HG02763 (cell line): ENCODE results near the gene CPB2.

ENCODE experiments used
- ATAC-seq: cut with Tn5 transposase; IDR thresholded peaks from one replicate; pipeline ENCODE4 v1.9.1; 2021; ENCODE audit warnings: mild to moderate bottlenecking, moderate library complexity; ENCODE audit not compliant: unreplicated experiment

Gene CPB2

DNA sequence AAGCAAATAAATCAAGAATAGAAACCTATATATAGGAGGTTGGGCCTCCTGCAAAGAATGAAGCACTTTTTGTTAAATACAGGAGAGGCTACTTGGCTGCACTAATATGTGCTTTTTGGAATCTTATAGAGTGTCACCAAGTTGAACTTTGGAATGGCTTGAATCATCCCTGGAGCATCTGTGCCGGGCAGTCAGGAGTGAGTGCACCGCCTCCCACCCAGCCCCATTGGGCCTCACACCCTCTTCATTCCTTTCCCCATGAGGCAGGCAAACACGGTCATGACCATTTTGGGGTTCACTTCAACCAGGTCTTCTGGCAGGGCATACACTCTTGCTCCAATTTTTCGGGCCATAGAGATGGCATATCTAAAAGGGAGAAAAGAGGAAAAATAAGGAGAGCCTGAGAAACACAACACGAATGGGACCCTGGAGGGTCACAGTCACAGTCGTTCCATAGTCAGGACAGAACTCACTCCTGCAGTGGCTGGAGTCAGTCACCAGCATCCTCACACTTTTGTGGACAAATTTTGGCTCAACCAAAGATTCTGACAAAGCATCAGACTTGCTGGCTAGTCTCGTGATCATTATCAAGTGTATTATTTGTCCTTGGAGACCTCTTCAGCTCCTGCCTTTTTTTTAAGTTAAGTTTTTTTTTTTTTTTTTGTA, 22.7 kb upstream of the CPB2 start:
- ATAC-seq, result no peak

DNA sequence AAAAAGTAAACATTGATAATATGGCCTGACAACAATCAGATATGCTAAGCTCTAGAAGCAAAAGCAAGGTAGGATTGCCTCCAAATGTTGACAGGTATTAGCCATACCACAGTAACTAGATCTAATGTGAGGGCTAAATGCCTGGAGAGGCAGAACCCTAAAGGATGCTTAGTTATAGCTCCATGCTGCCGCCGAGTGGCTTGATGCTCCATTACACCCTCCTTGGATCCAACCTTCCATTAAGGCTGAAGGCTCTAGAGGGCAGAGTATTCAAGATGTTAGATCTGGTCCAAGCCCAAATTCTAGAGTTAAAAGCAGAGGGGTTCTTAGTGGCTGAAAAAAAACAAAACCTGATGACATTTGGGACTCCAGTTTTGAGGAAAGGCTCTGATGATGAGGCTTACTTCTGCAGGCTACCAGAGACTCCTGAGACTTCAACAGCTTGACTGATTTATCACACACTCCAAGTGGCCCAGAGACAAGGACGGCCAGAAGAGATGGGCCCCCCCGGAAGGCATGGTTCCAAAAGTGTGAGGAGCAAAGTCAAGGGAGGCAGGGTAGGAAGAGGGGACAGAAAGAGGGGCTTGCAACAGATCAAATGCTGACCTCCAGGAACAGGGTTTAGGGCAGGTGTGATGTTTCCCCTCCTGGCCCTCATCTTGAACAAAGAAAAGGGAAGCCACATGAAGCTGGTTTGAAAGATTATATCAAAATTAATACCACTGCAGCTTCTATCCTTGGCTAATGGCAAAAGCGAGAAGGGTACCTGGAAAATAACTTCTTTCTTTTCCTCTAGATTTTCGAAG, 21.9 kb upstream of the CPB2 start:
- ATAC-seq, result peak; percentile 66

DNA sequence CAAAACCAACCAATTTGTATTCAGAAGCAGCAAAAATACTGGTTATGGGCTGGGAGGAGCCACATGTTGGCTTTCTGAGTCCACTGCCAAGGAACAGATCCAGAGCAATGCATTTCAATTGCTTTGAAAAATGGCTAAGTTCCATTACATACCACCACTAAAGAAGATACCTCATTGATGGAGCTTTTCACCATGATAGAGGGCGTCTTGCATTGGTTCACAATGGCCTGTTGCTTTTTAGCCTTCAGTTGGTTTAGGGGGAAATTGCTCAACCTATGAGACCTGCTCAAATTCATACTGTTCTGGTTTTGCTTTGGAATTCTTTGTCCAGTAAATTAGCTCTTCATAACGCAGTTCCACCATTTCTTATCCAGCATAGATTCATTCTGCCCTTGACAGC, 21.2 kb upstream of the CPB2 start:
- ATAC-seq, result no peak

DNA sequence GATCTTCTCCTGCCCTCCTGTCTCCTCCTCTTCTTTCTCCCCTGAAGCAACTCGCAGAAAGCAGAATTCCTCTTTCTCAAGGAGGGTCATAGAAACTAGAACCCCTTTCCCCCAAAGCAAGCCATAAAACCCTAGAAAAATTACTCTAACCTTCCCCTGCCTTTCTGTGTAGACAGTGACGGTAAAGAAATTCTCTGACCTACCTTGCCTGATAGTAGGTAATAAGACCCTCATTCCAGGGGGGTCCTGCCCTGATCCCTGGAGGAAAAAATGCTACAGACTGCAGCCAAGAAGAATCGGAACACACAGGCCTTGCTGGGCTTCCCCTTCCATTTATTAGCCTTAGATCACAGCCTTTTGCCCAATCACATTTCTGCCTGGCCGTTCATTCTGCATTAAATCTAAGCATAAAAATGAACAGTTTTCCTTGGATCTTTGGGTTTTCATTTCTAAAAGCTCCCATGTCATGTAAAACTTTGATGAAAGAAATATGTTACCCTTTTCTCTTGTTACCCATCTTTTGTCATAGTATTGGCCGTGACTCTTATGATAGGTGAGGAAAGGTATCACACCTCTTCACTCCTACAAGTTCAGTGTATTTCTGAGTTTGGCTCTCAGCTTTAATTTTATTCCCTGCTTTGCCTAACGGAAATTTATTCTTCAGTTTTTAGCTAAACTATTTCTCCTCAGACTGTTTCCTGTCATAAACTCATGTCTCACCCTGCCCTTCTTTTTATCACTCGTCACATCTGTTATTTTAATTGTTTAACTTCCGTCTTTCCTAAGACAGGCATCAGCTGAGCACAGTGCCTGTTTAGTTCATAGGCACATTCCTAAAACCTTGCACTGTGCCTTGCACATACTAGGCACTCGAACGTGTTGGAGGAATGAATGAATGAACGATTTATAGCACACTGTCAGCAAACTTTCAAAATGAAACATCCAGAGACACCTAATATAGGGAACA, 20.4 kb upstream of the CPB2 start:
- ATAC-seq, result no peak

DNA sequence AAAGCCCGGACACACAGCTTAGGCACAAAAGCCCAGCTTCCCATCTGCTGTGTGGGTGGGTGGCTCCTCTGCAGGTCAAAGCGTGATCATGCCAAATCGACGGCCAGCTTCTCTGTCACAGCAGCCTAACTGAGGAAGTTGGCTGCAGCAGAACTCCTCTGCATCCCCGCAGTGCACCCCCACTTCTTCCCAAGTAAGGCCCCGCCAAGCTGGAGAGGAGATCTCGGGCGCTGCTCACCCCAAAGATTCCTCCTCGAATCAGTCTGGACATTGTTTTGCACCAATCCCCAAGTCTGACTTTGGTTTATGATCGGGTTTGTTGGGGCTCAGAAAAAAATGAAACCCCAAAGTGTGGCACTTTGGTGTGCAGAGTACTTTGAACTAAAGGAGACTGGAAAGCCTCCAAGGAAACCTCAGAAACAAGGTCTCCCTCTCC, 19.7 kb upstream of the CPB2 start:
- no peak for ATAC-seq

DNA sequence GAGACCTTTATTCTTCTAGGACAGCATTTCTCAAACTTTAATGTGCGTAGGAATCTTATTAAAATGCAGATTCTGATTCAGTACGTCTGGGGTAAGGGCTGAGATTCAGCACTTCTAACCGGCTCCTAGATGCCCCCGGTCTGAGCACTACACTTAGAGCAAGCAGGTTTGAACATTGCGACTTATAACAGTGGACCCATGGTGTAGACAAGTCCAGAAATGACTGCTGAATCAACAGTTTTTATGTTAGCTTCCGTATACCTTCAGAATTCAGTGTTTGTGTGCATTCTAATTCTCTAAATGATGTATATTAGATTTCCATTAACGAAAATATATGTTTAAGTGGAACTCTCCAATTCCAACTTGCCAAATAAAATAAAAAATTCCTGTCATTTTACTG, 17.5 kb upstream of the CPB2 start:
- no peak for ATAC-seq

DNA sequence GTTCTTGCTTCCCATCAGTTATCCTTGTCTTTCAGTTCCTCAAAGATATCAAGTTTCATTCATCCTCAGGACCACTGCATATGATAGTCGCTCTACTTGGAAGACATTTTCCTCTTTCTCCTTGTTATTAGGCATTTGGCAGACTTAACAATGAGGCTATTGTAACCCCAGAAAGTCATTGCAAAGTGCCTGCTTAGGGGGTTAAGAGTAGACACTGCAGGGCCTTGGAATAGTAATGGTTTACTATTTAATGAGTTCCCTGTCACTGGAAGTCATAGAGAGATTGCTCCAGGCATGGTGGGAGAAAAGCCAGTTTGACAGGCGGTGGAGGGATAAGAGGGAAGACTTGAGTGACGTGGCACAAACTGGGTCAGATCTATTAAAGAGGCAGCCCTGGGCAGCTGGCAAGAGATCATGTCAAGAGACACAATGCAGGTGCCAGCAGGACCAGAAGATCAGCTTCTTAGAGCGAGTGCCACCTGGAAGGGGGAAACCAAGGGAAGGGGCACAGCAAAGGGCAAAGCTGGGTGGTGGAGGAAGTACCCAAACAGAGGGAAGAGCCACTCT, 16.8 kb upstream of the CPB2 start:
- no peak for ATAC-seq

DNA sequence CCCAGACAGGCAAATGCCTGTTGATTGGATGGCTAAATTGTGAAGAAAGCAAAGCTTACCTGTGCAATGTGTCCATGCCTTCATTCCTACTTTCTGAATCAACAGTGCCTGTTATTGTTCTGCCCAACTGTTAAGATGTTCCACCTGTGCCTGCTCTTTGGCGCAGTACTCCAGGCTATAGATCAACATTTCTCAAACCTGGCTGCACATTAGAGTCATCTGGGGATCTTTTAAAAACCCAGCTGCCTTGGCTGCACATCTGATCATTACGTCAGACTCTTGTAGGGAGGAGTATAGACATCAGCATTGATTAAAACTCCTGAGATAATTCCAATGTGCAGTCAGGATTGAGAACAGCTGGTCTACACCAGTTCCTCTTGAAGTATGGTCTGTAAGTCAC, 16.2 kb upstream of the CPB2 start:
- no peak for ATAC-seq

DNA sequence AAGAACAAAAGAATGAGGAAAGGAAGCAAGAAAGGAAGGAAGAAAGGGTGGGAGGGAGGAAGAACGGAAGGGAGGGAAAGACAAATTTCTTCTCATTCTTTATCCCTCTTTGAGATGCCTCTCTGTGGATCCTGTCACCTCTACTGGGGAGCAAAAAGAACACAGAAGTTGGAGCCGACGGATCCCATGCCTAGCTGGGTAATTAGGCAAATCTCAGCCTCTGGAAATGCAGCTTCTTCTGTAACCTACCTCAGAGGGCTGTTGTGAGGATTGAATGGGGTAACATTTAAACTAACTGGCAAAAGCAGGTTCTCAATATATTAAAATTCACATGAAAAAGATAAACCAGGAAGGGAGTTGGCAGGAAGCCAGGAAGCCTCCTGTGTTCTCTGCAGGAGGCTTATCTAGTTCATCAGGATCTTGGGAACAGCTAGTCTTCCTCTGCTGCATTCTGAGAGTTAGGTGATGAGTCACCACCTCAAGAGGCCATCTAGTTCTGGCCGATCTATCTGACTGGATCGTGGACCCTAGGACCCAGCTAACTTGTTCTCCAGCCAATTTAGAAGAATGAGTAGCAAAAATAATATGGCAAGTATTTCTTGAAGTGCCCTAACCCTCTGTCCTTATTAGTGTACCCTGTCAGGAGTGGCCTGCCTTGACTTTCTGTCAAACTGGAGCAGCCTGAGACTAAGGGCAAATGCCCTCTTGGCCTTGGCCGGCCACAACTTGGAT, 15.2 kb upstream of the CPB2 start:
- ATAC-seq, result no peak

DNA sequence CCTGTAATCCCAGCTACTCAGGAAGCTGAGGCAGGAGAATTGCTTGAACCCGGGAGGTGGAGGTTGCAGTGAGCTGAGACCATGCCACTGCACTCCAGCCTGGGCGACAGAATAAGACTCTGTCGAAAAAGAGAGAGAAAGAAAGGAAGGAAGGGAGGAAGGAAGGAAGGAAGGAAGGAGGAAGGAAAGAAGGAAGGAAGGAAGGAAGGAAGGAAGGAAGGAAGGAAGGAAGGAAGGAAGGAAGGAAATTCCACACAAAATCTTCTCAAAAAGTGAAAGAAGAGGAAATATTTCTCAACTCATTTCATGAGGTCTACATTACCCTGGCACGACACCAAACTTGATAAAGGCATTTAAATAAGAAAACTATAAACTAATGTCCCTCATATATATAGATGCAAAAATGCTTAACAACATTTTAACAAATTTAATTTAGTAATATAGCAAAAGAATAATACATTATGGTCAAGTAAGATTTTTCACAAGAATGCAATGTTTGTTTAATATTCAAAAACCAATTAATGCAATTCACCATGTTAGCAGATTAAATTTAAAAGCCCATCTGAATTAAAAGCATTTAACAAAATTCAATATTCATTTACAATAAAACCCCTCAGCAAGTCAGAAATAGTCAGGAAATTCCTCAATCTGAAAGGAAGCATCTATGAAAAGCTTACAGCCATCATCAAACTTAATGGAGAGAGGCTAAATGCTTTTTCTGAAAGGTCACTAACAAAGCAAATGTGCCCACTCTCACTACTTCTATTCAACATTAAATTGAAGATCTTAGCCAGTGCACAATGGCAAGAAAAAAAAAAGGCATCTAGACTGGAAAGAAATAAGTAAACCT, 12.0 kb upstream of the CPB2 start:
- no peak for ATAC-seq

DNA sequence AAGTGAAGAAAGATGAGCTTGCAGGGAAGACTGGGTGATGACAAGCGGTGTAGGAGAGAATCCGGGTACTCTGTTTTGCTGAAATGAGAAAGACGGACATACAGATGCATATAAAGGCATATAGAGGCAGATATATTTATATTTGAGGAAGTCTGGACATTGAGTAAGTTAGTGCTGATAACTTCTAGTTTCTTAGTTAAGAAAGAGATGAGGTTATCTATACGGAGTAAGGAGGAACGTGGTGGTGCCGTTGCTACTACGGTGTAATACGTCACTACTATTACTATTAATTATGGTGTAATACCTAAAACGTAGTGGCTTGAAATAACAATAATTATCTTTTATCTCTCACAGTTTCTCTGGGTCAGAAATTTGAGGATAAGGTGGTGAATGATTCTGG, 9.8 kb upstream of the CPB2 start:
- no peak for ATAC-seq

DNA sequence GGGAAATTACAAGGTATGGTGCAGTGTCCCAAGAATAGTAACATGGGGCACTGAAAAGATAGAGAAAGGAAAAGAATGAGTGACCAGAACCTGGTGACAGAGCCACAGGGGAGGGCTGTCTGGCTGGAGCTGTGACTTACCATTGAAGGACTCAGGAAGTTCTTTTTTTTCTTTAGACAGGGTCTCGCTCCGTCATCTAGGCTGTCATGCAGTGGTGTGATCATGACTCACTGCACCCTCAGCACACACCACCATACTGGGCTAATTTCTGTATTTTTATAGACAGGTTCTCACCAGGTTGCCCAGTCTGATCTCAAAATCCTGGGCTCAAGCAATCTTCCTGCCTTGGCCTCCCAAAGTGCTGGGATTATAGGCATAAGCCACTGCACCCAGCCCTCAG, 8.8 kb upstream of the CPB2 start:
- no peak for ATAC-seq

DNA sequence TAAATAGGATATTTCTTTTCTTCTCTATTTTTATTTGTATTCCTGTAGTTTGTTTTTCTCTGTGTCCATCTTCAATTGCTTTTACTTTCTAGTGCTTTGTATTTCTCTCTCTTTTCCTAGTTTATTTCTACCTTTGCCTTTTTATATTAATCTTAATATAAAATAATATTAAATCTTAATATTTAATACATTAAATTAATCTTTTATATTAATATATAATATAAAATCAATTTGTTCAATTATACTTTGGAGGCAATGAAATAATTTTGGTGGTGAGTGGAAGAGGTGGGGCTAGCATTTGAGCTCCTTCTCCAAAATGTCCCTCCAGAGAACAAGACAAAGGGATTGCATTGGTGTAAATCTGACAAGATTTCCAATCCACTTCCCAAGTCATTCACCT, 6.3 kb upstream of the CPB2 start:
- no peak for ATAC-seq

DNA sequence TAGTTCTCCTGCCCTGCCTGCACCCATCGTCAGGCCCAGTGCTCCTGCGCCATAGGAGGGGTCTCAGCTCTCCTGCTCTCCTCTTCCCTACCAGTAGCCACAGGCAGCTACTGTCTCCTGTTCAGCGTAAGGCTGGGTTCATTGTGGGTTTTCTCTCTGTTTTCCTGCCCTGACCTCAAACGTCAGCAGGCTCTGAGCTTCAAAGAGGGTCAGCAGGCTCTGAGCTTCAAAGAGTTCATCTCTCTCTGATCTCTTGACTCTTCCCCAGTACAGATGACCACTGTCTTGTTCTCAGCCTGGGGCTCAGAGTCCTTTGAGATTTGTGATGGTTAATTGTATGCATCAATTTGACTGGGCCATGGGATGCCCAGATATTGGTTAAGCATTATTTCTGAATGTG, 4.6 kb upstream of the CPB2 start:
- ATAC-seq, result no peak

DNA sequence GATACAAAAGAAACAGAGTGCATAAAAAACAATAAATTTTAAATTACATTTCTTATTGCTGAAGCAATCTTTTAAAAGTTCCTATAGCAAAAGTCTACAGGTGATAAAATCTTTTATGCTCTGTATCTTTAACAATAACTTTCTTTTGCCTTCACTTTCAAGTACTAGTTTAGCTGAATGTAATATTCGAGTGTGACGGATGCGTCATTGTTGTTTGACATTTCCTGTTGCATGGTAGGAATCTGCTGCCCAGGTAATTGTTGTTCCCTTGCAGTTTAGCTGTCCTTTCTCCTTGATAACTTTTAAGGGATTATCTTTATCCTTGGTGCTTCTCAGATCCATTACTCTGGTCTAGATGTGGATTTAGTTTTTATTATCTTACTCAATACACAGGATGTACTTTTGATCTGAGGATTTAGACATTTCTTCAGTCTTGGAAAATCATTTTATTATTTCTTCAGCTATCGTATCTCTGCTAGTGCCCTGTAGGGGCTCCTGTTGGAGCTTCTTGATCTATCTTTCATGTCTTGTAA, 2.1 kb upstream of the CPB2 start:
- ATAC-seq, result no peak

DNA sequence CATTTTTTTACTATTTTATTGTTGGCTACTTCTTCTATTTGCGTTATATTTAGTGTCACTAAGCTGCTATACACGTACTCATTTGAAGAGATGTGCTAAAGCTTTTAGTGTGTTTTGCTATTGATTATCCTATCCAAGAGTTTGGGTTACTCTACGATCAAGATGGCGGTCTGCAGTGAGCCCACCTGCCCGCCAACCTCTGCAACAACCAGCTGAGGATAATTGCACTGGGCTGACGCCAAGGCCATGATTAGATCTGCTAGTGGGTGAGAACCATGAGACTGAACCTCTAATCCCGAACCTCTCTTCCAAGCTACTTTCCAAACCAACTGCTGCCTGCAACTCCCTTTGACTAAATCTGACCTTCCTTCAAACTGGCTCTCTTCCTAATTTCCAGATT, 1.8 kb downstream of the CPB2 start:
- ATAC-seq, result no peak

DNA sequence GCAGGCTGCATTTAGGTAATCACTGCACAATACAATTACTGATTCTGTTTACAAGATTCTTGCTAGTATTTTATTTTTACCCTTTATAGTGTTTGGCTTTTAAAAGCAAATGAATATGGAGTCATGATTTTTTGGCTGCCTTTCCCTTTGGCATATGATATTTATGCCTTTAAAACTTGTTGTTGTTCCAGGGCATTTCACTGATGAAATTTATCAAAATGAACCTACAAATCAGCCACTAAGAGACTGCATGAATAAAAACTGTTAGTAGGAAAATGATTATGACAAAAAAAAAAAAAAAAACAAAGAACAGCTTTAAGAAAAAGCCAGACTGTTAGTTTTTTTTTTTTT, 2.6 kb downstream of the CPB2 start:
- no peak for ATAC-seq

DNA sequence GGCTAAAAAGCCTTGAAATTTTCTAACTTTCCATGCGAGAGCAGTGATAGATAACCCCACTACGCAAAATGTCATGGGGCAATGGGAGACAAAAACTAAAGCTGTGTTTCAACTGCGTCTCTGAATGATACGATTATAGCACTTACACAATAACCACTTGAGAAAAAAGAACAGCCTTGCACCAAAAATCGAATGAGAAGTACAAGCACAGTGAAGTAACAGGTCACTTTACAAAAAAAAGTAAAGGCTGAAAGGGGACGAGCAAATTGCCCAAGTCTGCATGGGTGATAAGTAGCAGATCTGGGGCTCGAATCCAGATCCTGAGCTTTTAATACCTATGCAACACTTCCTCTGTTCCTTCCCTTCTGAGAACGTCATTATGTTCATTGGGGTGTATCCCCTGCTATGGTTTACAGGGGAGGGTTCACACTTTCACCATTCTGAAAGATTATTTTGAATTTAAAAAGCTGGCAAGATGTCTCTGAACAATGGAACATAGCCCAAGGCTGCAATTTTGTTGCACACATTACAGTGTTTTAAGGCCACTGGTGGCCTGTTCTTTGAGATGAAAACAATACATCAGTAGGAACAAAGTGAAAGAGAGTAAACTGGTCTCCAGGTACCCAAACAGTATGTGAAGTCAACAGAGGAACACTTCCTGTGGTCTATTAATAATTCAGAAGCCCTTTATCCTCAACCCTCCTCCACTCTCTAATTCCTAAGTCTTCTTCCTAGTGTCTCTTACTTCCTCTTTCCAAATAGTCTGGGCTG, 3.2 kb downstream of the CPB2 start:
- ATAC-seq, result no peak

DNA sequence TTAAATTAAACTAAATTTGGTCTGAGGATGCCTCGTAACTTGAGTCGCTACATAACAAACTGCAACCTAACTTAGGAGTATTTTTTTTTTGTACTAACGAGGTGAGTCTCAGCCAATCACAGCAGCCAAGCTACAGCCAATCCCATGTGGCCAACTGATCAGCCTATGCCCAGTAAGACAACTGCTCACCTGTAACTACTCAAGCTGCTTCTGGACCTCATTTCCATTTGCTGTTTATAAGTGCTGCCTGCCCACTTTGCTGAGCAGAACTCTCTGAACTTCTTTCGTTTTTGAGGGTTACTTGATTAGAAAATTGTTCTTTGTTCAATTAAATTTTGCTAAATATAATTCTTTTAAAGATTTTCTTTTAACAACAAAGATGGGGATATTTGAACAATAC, 3.8 kb downstream of the CPB2 start:
- ATAC-seq, result no peak
